ENCODE measurements around the gene ZEB2.

The ZEB2 gene

GRCh38 chr2:144357623-144358373 is 162.1 kb downstream of the ZEB2 start:
- DNase-seq (ENCODE audit: low read depth in 2 of 2), result no peak

GRCh38 chr2:144356402-144356801 is 163.5 kb downstream of the ZEB2 start:
- DNase-seq (ENCODE audit: low read depth in 2 of 2), result no peak

- DNase-seq (ENCODE audit: low read depth in 2 of 2), result no peak
Observed at GRCh38 chr2:144354953-144355352, 165.0 kb downstream of the ZEB2 start.

- no peak for DNase-seq (ENCODE audit: low read depth in 2 of 2)
Observed at GRCh38 chr2:144351687-144352086, 168.2 kb downstream of the ZEB2 start.

GRCh38 chr2:144350151-144350802 is 169.6 kb downstream of the ZEB2 start:
- no peak for DNase-seq (ENCODE audit: low read depth in 2 of 2)

GRCh38 chr2:144349674-144350073 is 170.2 kb downstream of the ZEB2 start:
- no peak for DNase-seq (ENCODE audit: low read depth in 2 of 2)

GRCh38 chr2:144348846-144349245 is 171.1 kb downstream of the ZEB2 start:
- DNase-seq (ENCODE audit: low read depth in 2 of 2), result no peak

GRCh38 chr2:144346229-144346628 is 173.7 kb downstream of the ZEB2 start:
- DNase-seq (ENCODE audit: low read depth in 2 of 2), result no peak

GRCh38 chr2:144343145-144343544 is 176.8 kb downstream of the ZEB2 start:
- no peak for DNase-seq (ENCODE audit: low read depth in 2 of 2)

- DNase-seq (ENCODE audit: low read depth in 2 of 2), result no peak
Observed at GRCh38 chr2:144341538-144341937, 178.4 kb downstream of the ZEB2 start.

GRCh38 chr2:144339048-144339447 is 180.9 kb downstream of the ZEB2 start:
- no peak for DNase-seq (ENCODE audit: low read depth in 2 of 2)

GRCh38 chr2:144334551-144334950 is 185.4 kb downstream of the ZEB2 start:
- no peak for DNase-seq (ENCODE audit: low read depth in 2 of 2)
